B cell (primary cell): Measurements from ENCODE around the gene CCDC92B.

Experiments used
- EZH2 ChIP-seq: IDR thresholded peaks from 2 replicates; pipeline ENCODE4 v1.6.1; 2012; ENCODE audit warnings: borderline replicate concordance, low read depth, mild to moderate bottlenecking, moderate library complexity, low read length; ENCODE audit not compliant: insufficient read depth, poor library complexity, severe bottlenecking
- TF ChIP-seq, protein P1 (sequence below): fragments of 200-600 bp; IDR thresholded peaks from one replicate; pipeline ENCODE4 v1.8.0; 2022; ENCODE audit warnings: antibody characterized with exemption, mild to moderate bottlenecking

DNA sequence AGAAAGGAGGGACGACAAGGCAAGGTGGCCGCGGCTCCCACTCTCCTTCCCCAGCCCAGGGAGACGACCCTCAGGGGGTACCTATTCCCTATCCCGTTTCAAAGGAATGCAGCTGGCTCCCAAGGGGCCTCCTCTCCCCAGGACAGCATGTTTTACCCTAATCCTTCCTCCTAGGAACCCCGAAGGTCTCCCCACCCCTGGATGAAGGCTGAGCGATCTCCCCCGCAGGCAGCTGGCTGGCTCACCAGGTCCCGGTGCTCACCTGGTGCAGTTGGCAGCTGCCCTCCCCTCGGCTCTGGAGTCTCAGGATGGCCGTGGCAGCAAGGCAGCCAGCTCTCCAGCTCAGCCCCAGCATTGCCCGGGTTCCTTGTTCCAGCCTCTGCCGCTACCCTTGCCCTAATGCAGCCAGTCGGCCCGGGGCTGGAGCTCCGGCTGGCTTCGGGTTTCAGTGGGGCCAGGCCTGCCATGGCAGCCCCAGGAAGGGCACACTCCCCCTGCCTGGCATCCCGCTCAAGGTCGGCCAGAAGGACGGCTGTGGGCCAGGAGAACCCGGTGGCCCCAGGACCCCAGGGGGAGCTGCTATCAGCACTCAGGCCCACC is 42.4 kb downstream of the CCDC92B start:
- TF ChIP-seq, protein P1, sequence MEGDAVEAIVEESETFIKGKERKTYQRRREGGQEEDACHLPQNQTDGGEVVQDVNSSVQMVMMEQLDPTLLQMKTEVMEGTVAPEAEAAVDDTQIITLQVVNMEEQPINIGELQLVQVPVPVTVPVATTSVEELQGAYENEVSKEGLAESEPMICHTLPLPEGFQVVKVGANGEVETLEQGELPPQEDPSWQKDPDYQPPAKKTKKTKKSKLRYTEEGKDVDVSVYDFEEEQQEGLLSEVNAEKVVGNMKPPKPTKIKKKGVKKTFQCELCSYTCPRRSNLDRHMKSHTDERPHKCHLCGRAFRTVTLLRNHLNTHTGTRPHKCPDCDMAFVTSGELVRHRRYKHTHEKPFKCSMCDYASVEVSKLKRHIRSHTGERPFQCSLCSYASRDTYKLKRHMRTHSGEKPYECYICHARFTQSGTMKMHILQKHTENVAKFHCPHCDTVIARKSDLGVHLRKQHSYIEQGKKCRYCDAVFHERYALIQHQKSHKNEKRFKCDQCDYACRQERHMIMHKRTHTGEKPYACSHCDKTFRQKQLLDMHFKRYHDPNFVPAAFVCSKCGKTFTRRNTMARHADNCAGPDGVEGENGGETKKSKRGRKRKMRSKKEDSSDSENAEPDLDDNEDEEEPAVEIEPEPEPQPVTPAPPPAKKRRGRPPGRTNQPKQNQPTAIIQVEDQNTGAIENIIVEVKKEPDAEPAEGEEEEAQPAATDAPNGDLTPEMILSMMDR: no peak
- TF ChIP-seq EZH2: no peak
